ENCODE measurements around the gene DNAH8. TPM values are rescaled to one million over a fixed set of nuclear protein-coding genes. Genes with fewer than 3 reads are reported as not detected.

The DNAH8 gene
- total and polyA plus RNA-seq, 7 donors, result under 0.01 to 0.22 TPM; not detected in 5

- H3K4me3 ChIP-seq, result no peak overlapping the region
- no peaks in the 10 kb centered on the region for H3K27me3 ChIP-seq
- H3K36me3 ChIP-seq, result no peaks in the 10 kb centered on the region
- intact Hi-C loops (cut with DNase I), result no loop called here
- H3K9me3 ChIP-seq, result no peaks in the 10 kb centered on the region
- 85% methylated on average over 4 of the region's 4 CpGs for WGBS, 2 donors
- no peak for TF ChIP-seq EP300 (IDR thresholded peaks at IDR 0.05)
- TF ChIP-seq POLR2AphosphoS5 (IDR thresholded peaks at IDR 0.05), result no peak
- no peak for TF ChIP-seq POLR2A (IDR thresholded peaks at IDR 0.05)
- no peak for TF ChIP-seq CTCF (IDR thresholded peaks at IDR 0.05)
- H3K27ac ChIP-seq, result no peak overlapping the region
- no peaks in the 10 kb centered on the region for H3K4me1 ChIP-seq
- no peak for DNase-seq
Observed at GRCh38 chr6:38943964-38944363, 228.9 kb downstream of the DNAH8 start.

- intact Hi-C loops (cut with DNase I), result no loop called here
- Histone ChIP-seq H3K27me3 (no peaks in the 10 kb centered on the region), H3K9me3 (no peaks in the 10 kb centered on the region), H3K4me3 (no peak overlapping the region), H3K36me3 (no peaks in the 10 kb centered on the region), H3K4me1 (no peaks in the 10 kb centered on the region), H3K27ac (no peak overlapping the region)
- TF ChIP-seq CTCF (IDR thresholded peaks at IDR 0.05) (no peak), EP300 (IDR thresholded peaks at IDR 0.05) (no peak), POLR2A (IDR thresholded peaks at IDR 0.05) (no peak)
- DNase-seq, result no peak
- 82 to 95% methylated on average over 1 of the region's 1 CpG for WGBS, 2 donors
Observed at GRCh38 chr6:38944655-38945279, 229.7 kb downstream of the DNAH8 start.

DNA sequence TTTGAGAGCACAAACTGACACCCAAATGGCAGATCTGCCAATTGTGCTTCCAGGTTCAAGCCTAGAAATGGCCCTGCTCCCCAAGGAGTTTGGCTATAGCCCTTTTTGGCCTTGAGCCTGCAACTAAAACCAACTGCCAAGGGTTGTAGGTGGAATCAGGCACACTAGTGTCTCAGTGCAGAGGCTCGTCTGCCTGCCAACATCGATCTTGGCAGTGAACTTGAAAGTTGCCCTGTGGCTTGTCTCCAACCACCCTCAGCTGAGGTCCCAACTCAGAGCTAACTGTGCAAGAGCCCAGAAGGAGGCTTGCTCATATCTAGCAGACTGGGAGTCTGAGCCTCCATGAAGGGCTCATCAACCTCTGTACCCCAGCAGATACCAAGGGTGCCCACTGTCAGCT is 240.8 kb downstream of the DNAH8 start:
- Histone ChIP-seq H3K27me3 (no peaks in the 10 kb centered on the region), H3K4me3 (no peak overlapping the region), H3K4me1 (no peaks in the 10 kb centered on the region), H3K9me3 (peaks cover 0 to 2% (median 0%) of the 10 kb centered on the region in 4 donors), H3K36me3 (no peaks in the 10 kb centered on the region), H3K27ac (no peak overlapping the region)
- DNase-seq, result no peak
- intact Hi-C loops (cut with DNase I), result no loop called here
- WGBS, 2 donors, result 92 to 94% methylated on average over 2 of the region's 2 CpGs
- TF ChIP-seq POLR2AphosphoS5 (IDR thresholded peaks at IDR 0.05) (no peak), POLR2A (IDR thresholded peaks at IDR 0.05) (no peak), CTCF (IDR thresholded peaks at IDR 0.05) (no peak), EP300 (IDR thresholded peaks at IDR 0.05) (no peak)

- Histone ChIP-seq H3K4me3 (no peak overlapping the region), H3K4me1 (no peaks in the 10 kb centered on the region), H3K27me3 (no peaks in the 10 kb centered on the region), H3K27ac (no peak overlapping the region), H3K9me3 (peaks cover 0 to 2% (median 0%) of the 10 kb centered on the region in 4 donors), H3K36me3 (no peaks in the 10 kb centered on the region)
- no peak for DNase-seq
- TF ChIP-seq EP300 (IDR thresholded peaks at IDR 0.05) (no peak), CTCF (IDR thresholded peaks at IDR 0.05) (no peak)
- intact Hi-C loops (cut with DNase I), result no loop called here
Observed at GRCh38 chr6:38957426-38957825, 242.3 kb downstream of the DNAH8 start.

- no peak for DNase-seq
- Histone ChIP-seq H3K27me3 (no peaks in the 10 kb centered on the region), H3K36me3 (no peaks in the 10 kb centered on the region), H3K9me3 (peaks cover 0 to 2% (median 0%) of the 10 kb centered on the region in 4 donors), H3K27ac (no peak overlapping the region), H3K4me1 (no peaks in the 10 kb centered on the region), H3K4me3 (no peak overlapping the region)
- no peak for TF ChIP-seq EP300 (IDR thresholded peaks at IDR 0.05)
- no peak for TF ChIP-seq CTCF (IDR thresholded peaks at IDR 0.05)
- TF ChIP-seq POLR2A (IDR thresholded peaks at IDR 0.05), result no peak
- no peak for TF ChIP-seq POLR2AphosphoS5 (IDR thresholded peaks at IDR 0.05)
- 89% methylated on average over 2 of the region's 2 CpGs for WGBS, 2 donors
- intact Hi-C loops (cut with DNase I), result no loop called here
Observed at GRCh38 chr6:38959138-38959537, 244.0 kb downstream of the DNAH8 start.

Data from sigmoid colon (tissue), 7 donors.